Mucosa of descending colon (tissue), 3 donors: ENCODE data around the gene RAP1GDS1. TPM values are rescaled to one million over a fixed set of nuclear protein-coding genes. Genes with fewer than 3 reads are reported as not detected.

Experiments
- ATAC-seq: fragments of 200-7000 bp; cut with Tn5 transposase; one replicate; pipeline ENCODE4 v1.9.1; 2020; ENCODE audit warnings: mild to moderate bottlenecking, moderate library complexity
- DNase-seq, 3 donors: peaks; one replicate each; pipeline ENCODE4 v3.0.0-alpha.2; 2020
- H3K36me3 ChIP-seq: fragments of 200-600 bp; one replicate; pipeline ENCODE4 v1.8.0; 2021; ENCODE audit warnings: low read depth, mild to moderate bottlenecking
- H3K4me1 ChIP-seq: fragments of 200-600 bp; one replicate; pipeline ENCODE4 v1.8.0; 2021; ENCODE audit warnings: low read depth, mild to moderate bottlenecking
- H3K4me3 ChIP-seq: fragments of 200-600 bp; one replicate; pipeline ENCODE4 v1.8.0; 2021; ENCODE audit warnings: mild to moderate bottlenecking
- H3K9me3 ChIP-seq: fragments of 200-600 bp; one replicate; pipeline ENCODE4 v1.8.0; 2021; ENCODE audit warnings: mild to moderate bottlenecking
- CTCF ChIP-seq: fragments of 200-600 bp; IDR thresholded peaks from one replicate; pipeline ENCODE4 v1.8.0; 2022; ENCODE audit warnings: antibody characterized with exemption, mild to moderate bottlenecking
- intact Hi-C, 2 donors: fragments of 100-400 bp; cut with DNase I in 1 of 2; cut with micrococcal nuclease in 1 of 2; formaldehyde crosslinking; loops; one replicate each; pipeline versions ENCODE4 v1.11.0 to v1.11.1; 2022; cut with DNase I, micrococcal nuclease
- long read RNA-seq, 2 donors: library from polyadenylated mRNA; unstranded; transcript quantifications; one replicate each; pipeline ENCODE4 v2.0.0, GENCODE V29; 2019 to 2021
- total RNA-seq, 3 donors: library from RNA; stranded (reverse); fragmentation: NEBNext Ultra II Directional in 2 of 3; extraction: Animal tissue kit (Norgen Biotek cat#: 25700) in 2 of 3; gene quantifications; one replicate each; pipeline versions ENCODE4 v1.2.1 to v1.2.4, GENCODE V29; 2021 to 2023
- donor health status: DM: no; HTN: no; CAD: no; lungs with moderate emphysema.
- donor health status: DM: no; HTN: no; CAD: no.
- donor health status: DM: no; HTN: yes; CAD: no.

Gene RAP1GDS1
- total RNA-seq: 10 to 100 TPM; 28.4 to 37.5 (median 33.3) TPM
- long read RNA-seq, donor 1, transcript RAP1GDS1-205 (15 exons, 3,681 nt): major isoform, 19 of 47 reads
- long read RNA-seq, donor 1, transcript RAP1GDS1-202 (15 exons, 2,092 nt): minor isoform, 7 of 47 reads
- long read RNA-seq, donor 1, partial matches to known transcripts: 1 of 47 reads
- long read RNA-seq, donor 1, other reads (novel, unspliced or antisense): 12 of 47 reads
- long read RNA-seq, donor 2, partial matches to known transcripts: 2 of 16 reads
- long read RNA-seq, donor 2, other reads (novel, unspliced or antisense): 6 of 16 reads

GRCh38 chr4:98260579-98261404 is at the start of gene RAP1GDS1:
RAP1GDS1 (plus strand) TSS chr4:98261384; CDS start chr4:98261566, 182 bp downstream.
- Histone ChIP-seq H3K4me3 (peak within 1 kb of the TSS; percentile 53), H3K9me3 (no peaks in the 10 kb centered on the region), H3K4me1 (peaks cover 15% of the 10 kb centered on the region), H3K36me3 (no peaks in the 10 kb centered on the region)
- DNase-seq (peak; percentile 96 to 98 (median 98)), ATAC-seq (peak; percentile 94)
- intact Hi-C loops: loop anchor here in 1 of 2 donors (10.0 kb wide), 1 partner anchor 116 kb away; the partner anchor contains the start of gene STPG2
- no peak for TF ChIP-seq CTCF

GRCh38 chr4:98222306-98222705 is 38.9 kb upstream of the RAP1GDS1 start:
- ATAC-seq (no peak), DNase-seq (no peak)
- intact Hi-C loops: no loop called here
- H3K9me3 ChIP-seq: no peaks in the 10 kb centered on the region
- H3K4me1 ChIP-seq: no peaks in the 10 kb centered on the region
- no peak overlapping the region for H3K4me3 ChIP-seq
- H3K36me3 ChIP-seq: no peaks in the 10 kb centered on the region
- TF ChIP-seq CTCF: no peak

GRCh38 chr4:98226396-98226795 is 34.8 kb upstream of the RAP1GDS1 start:
- TF ChIP-seq CTCF: no peak
- no peak for DNase-seq
- Histone ChIP-seq H3K36me3 (no peaks in the 10 kb centered on the region), H3K4me3 (no peak overlapping the region), H3K9me3 (no peaks in the 10 kb centered on the region), H3K4me1 (no peaks in the 10 kb centered on the region)
- ATAC-seq: no peak
- intact Hi-C loops: no loop called here

- H3K4me1 ChIP-seq: no peaks in the 10 kb centered on the region
- H3K4me3 ChIP-seq: no peak overlapping the region
- H3K36me3 ChIP-seq: no peaks in the 10 kb centered on the region
- DNase-seq (no peak), ATAC-seq (no peak)
- TF ChIP-seq CTCF: no peak
- no peaks in the 10 kb centered on the region for H3K9me3 ChIP-seq
- intact Hi-C loops: no loop called here
Measured at GRCh38 chr4:98230961-98231360, 30.2 kb upstream of the RAP1GDS1 start.

- Histone ChIP-seq H3K9me3 (no peaks in the 10 kb centered on the region), H3K36me3 (no peaks in the 10 kb centered on the region), H3K4me1 (no peaks in the 10 kb centered on the region), H3K4me3 (no peak overlapping the region)
- intact Hi-C loops: no loop called here
- TF ChIP-seq CTCF: no peak
- ATAC-seq (no peak), DNase-seq (no peak)
Measured at GRCh38 chr4:98232202-98232601, 29.0 kb upstream of the RAP1GDS1 start.
